AG09319 (cell line): ENCODE data around the gene LANCL2.

Source experiments
- DNase-seq: peaks from one replicate; pipeline ENCODE4 v3.0.0-alpha.2; 2010; ENCODE audit warnings: low read depth; ENCODE audit errors: extremely low read depth
- CTCF ChIP-seq: IDR thresholded peaks from 2 replicates; pipeline ENCODE4 v1.5.1; 2011; ENCODE audit warnings: low read depth, mild to moderate bottlenecking, inconsistent platforms, low read length, moderate library complexity

Gene LANCL2

GRCh38 chr7:55449992-55450535 lies 84.9 kb downstream of the LANCL2 start:
- DNase-seq: no peak
- TF ChIP-seq CTCF: no peak

- no peak for DNase-seq
- no peak for TF ChIP-seq CTCF
Observed at GRCh38 chr7:55452971-55453370, 87.8 kb downstream of the LANCL2 start.

GRCh38 chr7:55457801-55458200 lies 92.7 kb downstream of the LANCL2 start:
- TF ChIP-seq CTCF: no peak
- DNase-seq: no peak

GRCh38 chr7:55458351-55458750 lies 93.2 kb downstream of the LANCL2 start:
- no peak for DNase-seq
- TF ChIP-seq CTCF: no peak

GRCh38 chr7:55463686-55464262 lies 98.6 kb downstream of the LANCL2 start:
- DNase-seq: no peak

GRCh38 chr7:55464422-55464821 lies 99.3 kb downstream of the LANCL2 start:
- DNase-seq: no peak
- TF ChIP-seq CTCF: no peak

More at GRCh38 chr7:55463686-55464262, 98.6 kb downstream of the LANCL2 start:
- no peak for TF ChIP-seq CTCF

- no peak for TF ChIP-seq CTCF
- DNase-seq: no peak
Observed at GRCh38 chr7:55465691-55466090, 100.6 kb downstream of the LANCL2 start.
